ENCODE data around the gene ZBTB7B. TPM values are rescaled to one million over a fixed set of nuclear protein-coding genes. Genes with fewer than 3 reads are reported as not detected.

Gene ZBTB7B
- polyA plus RNA-seq, 2 of the 4 experiments (the other 2 are of a cell fraction), result 20.5 to 30.7 TPM

DNA sequence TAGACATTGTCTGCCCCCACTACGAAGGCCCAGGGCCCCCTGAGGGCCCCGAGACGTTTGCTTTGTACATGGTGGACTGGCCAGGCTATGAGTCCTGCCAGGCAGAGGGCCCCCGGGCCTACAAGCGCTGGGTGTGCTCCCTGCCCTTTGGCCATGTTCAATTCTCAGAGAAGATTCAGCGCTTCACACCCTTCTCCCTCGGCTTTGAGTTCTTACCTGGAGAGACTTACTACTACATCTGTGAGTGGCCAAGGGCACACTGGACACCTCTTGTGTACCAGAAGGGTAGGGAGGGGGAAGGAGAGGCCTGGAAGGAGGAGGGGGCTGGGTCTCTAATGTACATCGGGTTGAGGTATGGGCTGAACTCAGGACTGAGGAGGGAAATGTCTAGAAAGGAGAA is 64.2 kb downstream of the ZBTB7B start:
- Histone ChIP-seq H3K27ac (no peak overlapping the region), H3K9me3 (no peaks in the 10 kb centered on the region), H3K4me3 (no peak overlapping the region), H3K4me2 (no peak overlapping the region), H3K4me1 (peaks cover 32% of the 10 kb centered on the region)
- ChIA-PET POLR2A (no interaction called here), CTCF (interaction anchor here (0.9 to 27.3 kb wide), 5 partner anchors 6 to 101 kb away, joined by 3 to 350 read pairs (median 319); partner anchors contain the start of genes ADAM15, EFNA3 and EFNA4)
- FAIRE-seq (no peak), DNase-seq (ENCODE audit: low read depth in 1 of 2, low spot score in 1 of 2) (no peak), ATAC-seq (no peak)
- no peak for TF ChIP-seq JUN (IDR thresholded peaks at IDR 0.05)
- 85% methylated on average over 8 of the region's 8 CpGs for WGBS (ENCODE audit: missing lambda C conversion rate)

Small RNA genes lying within 50 kb of the gene (small RNA-seq; reads per million reads assigned to genes)
- gene MIR4258, result 0 reads per million in 6 experiments

Other genes with a start within 250 kb of the ZBTB7B start
- gene KCNN3, start 132.5 kb upstream of the ZBTB7B start, polyA plus RNA-seq (2011; rRNA removed), result 0.03 and 0.08 TPM in 2 replicates
- 0.01 to 0.04 TPM in 2 of 3 replicates, not detected in the other for gene KCNN3, start 132.5 kb upstream of the ZBTB7B start, polyA plus RNA-seq (2017; fragmentation: RNase III; extraction: RNeasy Plus Mini Kit Qiagen cat#74134 plus additional on column Dnase treatment)
- 31.4 and 35.7 TPM in 2 replicates for gene PMVK, start 66.1 kb upstream of the ZBTB7B start, polyA plus RNA-seq (2011; rRNA removed)
- gene PMVK, start 66.1 kb upstream of the ZBTB7B start, polyA plus RNA-seq (2017; fragmentation: RNase III; extraction: RNeasy Plus Mini Kit Qiagen cat#74134 plus additional on column Dnase treatment), result 52.0 to 57.3 TPM (median 53.0 TPM) in 3 replicates
- 15.0 and 16.8 TPM in 2 replicates for gene PBXIP1, start 46.7 kb upstream of the ZBTB7B start, polyA plus RNA-seq (2011; rRNA removed)
- 13.9 to 22.4 TPM (median 20.8 TPM) in 3 replicates for gene PBXIP1, start 46.7 kb upstream of the ZBTB7B start, polyA plus RNA-seq (2017; fragmentation: RNase III; extraction: RNeasy Plus Mini Kit Qiagen cat#74134 plus additional on column Dnase treatment)
- 24.6 and 25.8 TPM in 2 replicates for gene PYGO2, start 41.0 kb upstream of the ZBTB7B start, polyA plus RNA-seq (2011; rRNA removed)
- gene PYGO2, start 41.0 kb upstream of the ZBTB7B start, polyA plus RNA-seq (2017; fragmentation: RNase III; extraction: RNeasy Plus Mini Kit Qiagen cat#74134 plus additional on column Dnase treatment), result 15.7 to 18.9 TPM (median 18.3 TPM) in 3 replicates
- 174 and 203 TPM in 2 replicates for gene SHC1, start 32.1 kb upstream of the ZBTB7B start, polyA plus RNA-seq (2011; rRNA removed)
- gene SHC1, start 32.1 kb upstream of the ZBTB7B start, polyA plus RNA-seq (2017; fragmentation: RNase III; extraction: RNeasy Plus Mini Kit Qiagen cat#74134 plus additional on column Dnase treatment), result 117 to 124 TPM (median 118 TPM) in 3 replicates
- gene CKS1B, start 28.1 kb upstream of the ZBTB7B start, polyA plus RNA-seq (2011; rRNA removed), result 725 and 787 TPM in 2 replicates
- gene CKS1B, start 28.1 kb upstream of the ZBTB7B start, polyA plus RNA-seq (2017; fragmentation: RNase III; extraction: RNeasy Plus Mini Kit Qiagen cat#74134 plus additional on column Dnase treatment), result 345 to 366 TPM (median 356 TPM) in 3 replicates
- gene FLAD1, start 19.5 kb upstream of the ZBTB7B start, polyA plus RNA-seq (2011; rRNA removed), result 43.5 and 57.1 TPM in 2 replicates
- 34.1 to 38.2 TPM (median 36.0 TPM) in 3 replicates for gene FLAD1, start 19.5 kb upstream of the ZBTB7B start, polyA plus RNA-seq (2017; fragmentation: RNase III; extraction: RNeasy Plus Mini Kit Qiagen cat#74134 plus additional on column Dnase treatment)
- 0.32 TPM in 1 of 2 replicates, not detected in the other for gene LENEP, start 9.2 kb upstream of the ZBTB7B start, polyA plus RNA-seq (2011; rRNA removed)
- not detected in 3 replicates for gene LENEP, start 9.2 kb upstream of the ZBTB7B start, polyA plus RNA-seq (2017; fragmentation: RNase III; extraction: RNeasy Plus Mini Kit Qiagen cat#74134 plus additional on column Dnase treatment)
- 1.0 and 1.5 TPM in 2 replicates for gene DCST2, start 31.0 kb downstream of the ZBTB7B start, polyA plus RNA-seq (2011; rRNA removed)
- gene DCST2, start 31.0 kb downstream of the ZBTB7B start, polyA plus RNA-seq (2017; fragmentation: RNase III; extraction: RNeasy Plus Mini Kit Qiagen cat#74134 plus additional on column Dnase treatment), result 0.23 to 0.46 TPM (median 0.43 TPM) in 3 replicates
- gene DCST1, start 31.0 kb downstream of the ZBTB7B start, polyA plus RNA-seq (2011; rRNA removed), result 0.06 TPM in 1 of 2 replicates, not detected in the other
- gene DCST1, start 31.0 kb downstream of the ZBTB7B start, polyA plus RNA-seq (2017; fragmentation: RNase III; extraction: RNeasy Plus Mini Kit Qiagen cat#74134 plus additional on column Dnase treatment), result not detected in 3 replicates
- 25.6 and 33.6 TPM in 2 replicates for gene ADAM15, start 48.5 kb downstream of the ZBTB7B start, polyA plus RNA-seq (2011; rRNA removed)
- gene ADAM15, start 48.5 kb downstream of the ZBTB7B start, polyA plus RNA-seq (2017; fragmentation: RNase III; extraction: RNeasy Plus Mini Kit Qiagen cat#74134 plus additional on column Dnase treatment), result 33.0 to 35.2 TPM (median 34.2 TPM) in 3 replicates
- gene EFNA4, start 60.9 kb downstream of the ZBTB7B start, polyA plus RNA-seq (2011; rRNA removed), result 3.1 and 4.9 TPM in 2 replicates
- 6.1 to 8.7 TPM (median 7.5 TPM) in 3 replicates for gene EFNA4, start 60.9 kb downstream of the ZBTB7B start, polyA plus RNA-seq (2017; fragmentation: RNase III; extraction: RNeasy Plus Mini Kit Qiagen cat#74134 plus additional on column Dnase treatment)
- 1.9 and 2.6 TPM in 2 replicates for gene EFNA3, start 76.0 kb downstream of the ZBTB7B start, polyA plus RNA-seq (2011; rRNA removed)
- gene EFNA3, start 76.0 kb downstream of the ZBTB7B start, polyA plus RNA-seq (2017; fragmentation: RNase III; extraction: RNeasy Plus Mini Kit Qiagen cat#74134 plus additional on column Dnase treatment), result 2.0 to 3.2 TPM (median 2.7 TPM) in 3 replicates
- gene EFNA1, start 125.1 kb downstream of the ZBTB7B start, polyA plus RNA-seq (2011; rRNA removed), result 38.9 and 64.6 TPM in 2 replicates
- gene EFNA1, start 125.1 kb downstream of the ZBTB7B start, polyA plus RNA-seq (2017; fragmentation: RNase III; extraction: RNeasy Plus Mini Kit Qiagen cat#74134 plus additional on column Dnase treatment), result 19.1 to 25.4 TPM (median 25.1 TPM) in 3 replicates
- gene SLC50A1, start 133.1 kb downstream of the ZBTB7B start, polyA plus RNA-seq (2011; rRNA removed), result 39.3 and 39.4 TPM in 2 replicates
- 28.2 to 30.7 TPM (median 28.9 TPM) in 3 replicates for gene SLC50A1, start 133.1 kb downstream of the ZBTB7B start, polyA plus RNA-seq (2017; fragmentation: RNase III; extraction: RNeasy Plus Mini Kit Qiagen cat#74134 plus additional on column Dnase treatment)
- gene DPM3, start 137.7 kb downstream of the ZBTB7B start, polyA plus RNA-seq (2011; rRNA removed), result 22.8 and 33.7 TPM in 2 replicates
- 67.5 to 83.0 TPM (median 80.3 TPM) in 3 replicates for gene DPM3, start 137.7 kb downstream of the ZBTB7B start, polyA plus RNA-seq (2017; fragmentation: RNase III; extraction: RNeasy Plus Mini Kit Qiagen cat#74134 plus additional on column Dnase treatment)
- 154 and 227 TPM in 2 replicates for gene KRTCAP2, start 170.5 kb downstream of the ZBTB7B start, polyA plus RNA-seq (2011; rRNA removed)
- 216 to 218 TPM (median 217 TPM) in 3 replicates for gene KRTCAP2, start 170.5 kb downstream of the ZBTB7B start, polyA plus RNA-seq (2017; fragmentation: RNase III; extraction: RNeasy Plus Mini Kit Qiagen cat#74134 plus additional on column Dnase treatment)
- gene TRIM46, start 171.0 kb downstream of the ZBTB7B start, polyA plus RNA-seq (2011; rRNA removed), result 1.1 and 1.5 TPM in 2 replicates
- gene TRIM46, start 171.0 kb downstream of the ZBTB7B start, polyA plus RNA-seq (2017; fragmentation: RNase III; extraction: RNeasy Plus Mini Kit Qiagen cat#74134 plus additional on column Dnase treatment), result 1.7 to 2.8 TPM (median 2.7 TPM) in 3 replicates
- 13.8 and 16.2 TPM in 2 replicates for gene THBS3, start 205.1 kb downstream of the ZBTB7B start, polyA plus RNA-seq (2011; rRNA removed)
- gene THBS3, start 205.1 kb downstream of the ZBTB7B start, polyA plus RNA-seq (2017; fragmentation: RNase III; extraction: RNeasy Plus Mini Kit Qiagen cat#74134 plus additional on column Dnase treatment), result 8.9 to 14.2 TPM (median 12.1 TPM) in 3 replicates
- 53.4 and 73.9 TPM in 2 replicates for gene MTX1, start 205.9 kb downstream of the ZBTB7B start, polyA plus RNA-seq (2011; rRNA removed)
- gene MTX1, start 205.9 kb downstream of the ZBTB7B start, polyA plus RNA-seq (2017; fragmentation: RNase III; extraction: RNeasy Plus Mini Kit Qiagen cat#74134 plus additional on column Dnase treatment), result 64.5 to 67.2 TPM (median 67.1 TPM) in 3 replicates

Data from A549 (cell line).